ENCODE data around the gene INPP5D.
A peak's percentile ranks its signal among the peaks of the same experiment; 100 is the strongest.

INPP5D gene

DNA sequence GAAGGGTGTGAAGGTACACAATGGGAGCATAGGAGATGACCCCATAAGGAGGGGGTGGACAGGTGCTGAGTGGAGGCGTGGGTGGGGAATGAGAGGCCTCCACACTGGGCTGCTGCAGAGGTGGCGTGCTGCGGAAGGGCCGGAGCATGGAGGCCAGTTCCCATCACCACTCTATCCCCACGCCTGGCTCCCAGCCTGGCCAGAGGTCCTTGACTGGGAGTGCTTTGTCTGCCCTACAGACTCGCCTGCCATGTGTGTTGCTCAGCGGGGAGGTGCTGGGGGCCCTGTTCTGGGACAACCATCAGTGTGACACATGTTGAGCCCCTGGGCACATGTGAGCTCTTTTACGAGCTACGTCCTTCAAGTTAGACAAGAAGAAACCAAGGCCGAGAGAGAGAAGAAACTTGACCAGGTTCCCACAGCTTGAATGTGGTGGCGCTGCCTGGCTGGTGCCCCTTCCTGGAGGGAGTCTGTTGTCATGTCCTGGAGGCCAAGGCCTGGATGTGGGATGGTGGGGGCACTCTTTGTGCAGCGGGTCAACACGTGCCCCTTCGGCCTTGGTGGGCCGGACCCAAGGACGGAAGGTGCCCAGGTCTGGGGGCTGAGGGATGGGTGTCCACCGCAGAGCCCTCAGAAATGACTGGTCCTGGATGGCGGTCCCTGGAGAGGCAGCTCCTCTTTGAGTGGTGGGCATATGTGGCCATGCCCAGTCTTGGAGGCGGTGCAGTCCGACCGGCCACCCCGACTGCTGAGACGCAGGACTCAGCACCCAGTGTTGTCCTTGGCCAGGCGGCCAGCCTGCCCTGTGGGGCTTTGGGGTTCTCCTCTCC lies 1.2 kb upstream of the INPP5D start:
- Histone ChIP-seq H3K36me3 (ENCODE audit: control insufficient read depth, insufficient read depth, low read length) (peaks cover 13% of the 10 kb centered on the region), H3K4me3 (replicated peaks; ENCODE audit: low read depth, low read length) (peak overlapping the region; percentile 99; the same call in 1 of the 2 replicates), H3K27me3 (replicated peaks; ENCODE audit: control insufficient read depth, insufficient read depth, low read length) (no peaks in the 10 kb centered on the region)
- TF ChIP-seq, protein P1, sequence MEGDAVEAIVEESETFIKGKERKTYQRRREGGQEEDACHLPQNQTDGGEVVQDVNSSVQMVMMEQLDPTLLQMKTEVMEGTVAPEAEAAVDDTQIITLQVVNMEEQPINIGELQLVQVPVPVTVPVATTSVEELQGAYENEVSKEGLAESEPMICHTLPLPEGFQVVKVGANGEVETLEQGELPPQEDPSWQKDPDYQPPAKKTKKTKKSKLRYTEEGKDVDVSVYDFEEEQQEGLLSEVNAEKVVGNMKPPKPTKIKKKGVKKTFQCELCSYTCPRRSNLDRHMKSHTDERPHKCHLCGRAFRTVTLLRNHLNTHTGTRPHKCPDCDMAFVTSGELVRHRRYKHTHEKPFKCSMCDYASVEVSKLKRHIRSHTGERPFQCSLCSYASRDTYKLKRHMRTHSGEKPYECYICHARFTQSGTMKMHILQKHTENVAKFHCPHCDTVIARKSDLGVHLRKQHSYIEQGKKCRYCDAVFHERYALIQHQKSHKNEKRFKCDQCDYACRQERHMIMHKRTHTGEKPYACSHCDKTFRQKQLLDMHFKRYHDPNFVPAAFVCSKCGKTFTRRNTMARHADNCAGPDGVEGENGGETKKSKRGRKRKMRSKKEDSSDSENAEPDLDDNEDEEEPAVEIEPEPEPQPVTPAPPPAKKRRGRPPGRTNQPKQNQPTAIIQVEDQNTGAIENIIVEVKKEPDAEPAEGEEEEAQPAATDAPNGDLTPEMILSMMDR (IDR thresholded peaks at IDR 0.05; ENCODE audit: insufficient read depth, low read length, poor library complexity, severe bottlenecking): no peak
- no peak for DNase-seq (ENCODE audit: extremely low read depth, insufficient read length)

DNA sequence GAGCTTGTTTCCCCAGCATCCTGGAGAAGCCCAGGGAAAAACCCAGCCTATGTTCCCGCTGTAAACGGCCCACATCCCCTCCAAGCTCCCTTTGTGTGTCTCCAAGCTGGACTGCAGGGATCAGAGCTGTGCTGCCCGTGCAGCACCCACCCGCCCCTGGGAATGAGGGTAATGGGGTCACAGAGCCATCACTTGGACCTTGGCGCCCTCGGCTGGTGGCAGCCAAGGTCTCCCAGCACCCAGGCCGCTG lies 670 bp upstream of the INPP5D start:
- H3K4me3 ChIP-seq (replicated peaks; ENCODE audit: low read depth, low read length): peak overlapping the region; percentile 99
- DNase-seq (ENCODE audit: extremely low read depth, insufficient read length): no peak
- TF ChIP-seq, protein P1 (IDR thresholded peaks at IDR 0.05; ENCODE audit: insufficient read depth, low read length, poor library complexity, severe bottlenecking): peak; percentile 53
- no peaks in the 10 kb centered on the region for H3K27me3 ChIP-seq (replicated peaks; ENCODE audit: control insufficient read depth, insufficient read depth, low read length)
- H3K36me3 ChIP-seq (ENCODE audit: control insufficient read depth, insufficient read depth, low read length): peaks cover 16% of the 10 kb centered on the region

GRCh38 chr2:233060501-233060979 lies 398 bp downstream of the INPP5D start:
- TF ChIP-seq, protein P1 (IDR thresholded peaks at IDR 0.05; ENCODE audit: insufficient read depth, low read length, poor library complexity, severe bottlenecking): no peak
- Histone ChIP-seq H3K4me3 (replicated peaks; ENCODE audit: low read depth, low read length) (peak overlapping the region; percentile 99), H3K27me3 (replicated peaks; ENCODE audit: control insufficient read depth, insufficient read depth, low read length) (no peaks in the 10 kb centered on the region), H3K36me3 (ENCODE audit: control insufficient read depth, insufficient read depth, low read length) (peaks cover 18% of the 10 kb centered on the region)
- no peak for DNase-seq (ENCODE audit: extremely low read depth, insufficient read length)

- DNase-seq (ENCODE audit: extremely low read depth, insufficient read length): peak; percentile 77
- TF ChIP-seq, protein P1 (IDR thresholded peaks at IDR 0.05; ENCODE audit: insufficient read depth, low read length, poor library complexity, severe bottlenecking): no peak
- H3K4me3 ChIP-seq (replicated peaks; ENCODE audit: low read depth, low read length): peak overlapping the region; percentile 99
- H3K36me3 ChIP-seq (ENCODE audit: control insufficient read depth, insufficient read depth, low read length): peaks cover 21% of the 10 kb centered on the region
- H3K27me3 ChIP-seq (replicated peaks; ENCODE audit: control insufficient read depth, insufficient read depth, low read length): no peaks in the 10 kb centered on the region
Measured at GRCh38 chr2:233060980-233061590, 943 bp downstream of the INPP5D start.

- H3K4me3 ChIP-seq (replicated peaks; ENCODE audit: low read depth, low read length): peak overlapping the region; percentile 99
- H3K36me3 ChIP-seq (ENCODE audit: control insufficient read depth, insufficient read depth, low read length): peaks cover 25% of the 10 kb centered on the region
- DNase-seq (ENCODE audit: extremely low read depth, insufficient read length): peak; percentile 68
- TF ChIP-seq, protein P1 (IDR thresholded peaks at IDR 0.05; ENCODE audit: insufficient read depth, low read length, poor library complexity, severe bottlenecking): peak; percentile 56
- H3K27me3 ChIP-seq (replicated peaks; ENCODE audit: control insufficient read depth, insufficient read depth, low read length): no peaks in the 10 kb centered on the region
Measured at GRCh38 chr2:233061591-233062450, 1.7 kb downstream of the INPP5D start.
